Ascending aorta (tissue), 2 donors: ENCODE results near the gene TMEM205. TPM values are rescaled to one million over a fixed set of nuclear protein-coding genes. Genes with fewer than 3 reads are reported as not detected.
"Not testable (repeated sequence)": the region's sequence is repeated elsewhere in the genome, so short reads cannot be mapped to it uniquely, and the experiment has no call there.

Experiments used
- DNase-seq, 2 donors: peaks; one replicate each; pipeline ENCODE4 v3.0.0-alpha.2; 2019; ENCODE audit warnings: low spot score in 2 of 2
- H3K27ac ChIP-seq, 2 donors: fragments of 200-600 bp; sonication (generic); one replicate each; pipeline ENCODE4 v1.5.1; 2016 to 2017; ENCODE audit warnings: mild to moderate bottlenecking in 1 of 2
- H3K27me3 ChIP-seq: fragments of 200-600 bp; sonication (generic); one replicate; pipeline ENCODE4 v1.5.1; 2017
- H3K36me3 ChIP-seq, 2 donors: fragments of 200-600 bp; sonication (generic); one replicate each; pipeline ENCODE4 v1.5.1; 2016
- H3K4me1 ChIP-seq, 2 donors: fragments of 200-600 bp; sonication (generic); one replicate each; pipeline ENCODE4 v1.5.1; 2016 to 2017; ENCODE audit warnings: mild to moderate bottlenecking in 1 of 2
- H3K4me3 ChIP-seq, 2 donors: fragments of 200-600 bp; sonication (generic); one replicate each; pipeline ENCODE4 v1.5.1; 2016 to 2017; ENCODE audit warnings: mild to moderate bottlenecking in 1 of 2
- H3K9me3 ChIP-seq, 2 donors: fragments of 200-600 bp; sonication (generic); one replicate each; pipeline ENCODE4 v1.5.1; 2016
- CTCF ChIP-seq, 3 experiments: fragments of 200-600 bp in 2 of 3; fragments of 450-650 bp in 1 of 3; sonication (generic) in 2 of 3; IDR thresholded peaks; one replicate each; pipeline ENCODE4 v1.5.1; 2016 to 2019; ENCODE audit warnings: antibody characterized with exemption in 3 of 3, mild to moderate bottlenecking in 1 of 3, moderate library complexity in 1 of 3
- intact Hi-C: fragments of 100-400 bp; cut with DNase I; formaldehyde crosslinking; loops from one replicate; pipeline ENCODE4 v1.15.1; 2023
- total RNA-seq: library from RNA; depleted of rRNA; stranded (reverse); fragments of >200 nt; gene quantifications from one replicate; pipeline ENCODE4 v1.1.0, GENCODE V29; 2016

Gene TMEM205
- total RNA-seq, 1 donor from 2014 or later = 225 TPM

GRCh38 chr19:11349171-11349570 lies 3.1 kb upstream of the TMEM205 start:
- no peaks in the 10 kb centered on the region for H3K27me3 ChIP-seq
- TF ChIP-seq CTCF (IDR thresholded peaks at IDR 0.05) = no peak
- H3K4me1 ChIP-seq = peaks cover 11% of the 10 kb centered on the region in 2 donors
- H3K36me3 ChIP-seq = no peaks in the 10 kb centered on the region
- no peak overlapping the region for H3K27ac ChIP-seq
- DNase-seq = no peak
- no peak overlapping the region for H3K4me3 ChIP-seq
- intact Hi-C loops = no loop called here
- no peaks in the 10 kb centered on the region for H3K9me3 ChIP-seq

- H3K4me1 ChIP-seq = peaks cover 11 to 17% of the 10 kb centered on the region in 2 donors
- no peaks in the 10 kb centered on the region for H3K27me3 ChIP-seq
- H3K4me3 ChIP-seq = no peak overlapping the region
- DNase-seq = no peak
- intact Hi-C loops = no loop called here
- peak overlapping the region in 1 of 2 donors; percentile 79 for H3K27ac ChIP-seq
- H3K9me3 ChIP-seq = no peaks in the 10 kb centered on the region
- TF ChIP-seq CTCF (IDR thresholded peaks at IDR 0.05) = no peak
- H3K36me3 ChIP-seq = no peaks in the 10 kb centered on the region
Measured at GRCh38 chr19:11347546-11348039, 1.5 kb upstream of the TMEM205 start.

GRCh38 chr19:11345122-11345803 lies 805 bp downstream of the TMEM205 start:
- intact Hi-C loops = no loop called here
- Histone ChIP-seq H3K27me3 (no peaks in the 10 kb centered on the region), H3K4me3 (peak overlapping the region; percentile 65 to 92), H3K36me3 (peaks cover 0 to 2% of the 10 kb centered on the region in 2 donors), H3K4me1 (peaks cover 11 to 17% of the 10 kb centered on the region in 2 donors), H3K9me3 (no peaks in the 10 kb centered on the region), H3K27ac (peak overlapping the region; percentile 79 to 94)
- TF ChIP-seq CTCF (IDR thresholded peaks at IDR 0.05) = no peak
- DNase-seq = no peak

GRCh38 chr19:11342429-11342828 lies 3.6 kb downstream of the TMEM205 start:
- intact Hi-C loops = no loop called here
- no peak overlapping the region for H3K4me3 ChIP-seq
- H3K4me1 ChIP-seq = peaks cover 16 to 27% of the 10 kb centered on the region in 2 donors
- H3K27ac ChIP-seq = no peak overlapping the region
- no peaks in the 10 kb centered on the region for H3K9me3 ChIP-seq
- TF ChIP-seq CTCF (IDR thresholded peaks at IDR 0.05) = no peak
- H3K36me3 ChIP-seq = peaks cover 0 to 2% of the 10 kb centered on the region in 2 donors
- no peaks in the 10 kb centered on the region for H3K27me3 ChIP-seq
- DNase-seq = no peak

- Histone ChIP-seq H3K4me3 (peak overlapping the region; percentile 71 to 90), H3K36me3 (peaks cover 18% of the 10 kb centered on the region in 2 donors), H3K4me1 (peaks cover 8 to 23% of the 10 kb centered on the region in 2 donors), H3K27ac (peak overlapping the region in 1 of 2 donors; percentile 49)
- DNase-seq, intact Hi-C loops, H3K27me3 ChIP-seq, H3K9me3 ChIP-seq: not testable (repeated sequence)
Measured at GRCh38 chr19:11340099-11340467, 6.0 kb downstream of the TMEM205 start.

GRCh38 chr19:11339254-11340098 lies 6.6 kb downstream of the TMEM205 start, which contains the start of gene RAB3D:
RAB3D (minus strand) TSS chr19:11339657; CDS start chr19:11337399, 2,258 bp downstream.
- Histone ChIP-seq H3K9me3 (no peaks in the 10 kb centered on the region), H3K4me3 (peak within 1 kb of the TSS; percentile 71 to 90), H3K27ac (peak within 1 kb of the TSS; percentile 70 to 82), H3K36me3 (peaks cover 24% of the 10 kb centered on the region in 2 donors), H3K4me1 (peaks cover 6 to 17% of the 10 kb centered on the region in 2 donors), H3K27me3 (no peaks in the 10 kb centered on the region)
- peak; percentile 64 to 94 for DNase-seq
- intact Hi-C loops = loop anchor here (1.0 kb wide), 1 partner anchor 45 kb away; no protein-coding TSS in a partner anchor
- no peak for TF ChIP-seq CTCF (IDR thresholded peaks at IDR 0.05)
